ENCODE data around the gene TRNAU1AP.
"Not testable (repeated sequence)": the region's sequence is repeated elsewhere in the genome, so short reads cannot be mapped to it uniquely, and the experiment has no call there.

The TRNAU1AP gene

GRCh38 chr1:28578696-28579218, 25.9 kb downstream of the TRNAU1AP start:
- DNase-seq: no peak

DNA sequence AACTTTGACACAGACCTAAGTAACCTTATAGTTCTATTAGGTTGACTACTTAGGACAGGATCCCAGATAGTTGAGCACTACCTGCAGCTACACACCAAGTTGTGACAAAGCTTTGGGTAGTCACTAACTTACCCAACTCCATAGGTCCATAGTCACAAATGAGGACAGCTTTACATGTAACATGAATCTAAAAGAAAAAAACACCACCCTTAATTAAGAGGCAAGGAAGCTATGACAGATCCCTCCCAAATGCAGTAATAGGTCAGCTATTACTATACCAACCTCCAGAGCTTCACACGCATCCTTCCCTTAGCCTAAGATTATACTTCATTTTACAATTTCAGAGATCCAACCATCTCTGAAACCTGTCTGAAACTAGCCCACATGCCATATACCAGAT, 26.5 kb downstream of the TRNAU1AP start:
- DNase-seq: no peak

GRCh38 chr1:28580722-28581530, 28.0 kb downstream of the TRNAU1AP start:
- DNase-seq: peak; percentile 66

DNA sequence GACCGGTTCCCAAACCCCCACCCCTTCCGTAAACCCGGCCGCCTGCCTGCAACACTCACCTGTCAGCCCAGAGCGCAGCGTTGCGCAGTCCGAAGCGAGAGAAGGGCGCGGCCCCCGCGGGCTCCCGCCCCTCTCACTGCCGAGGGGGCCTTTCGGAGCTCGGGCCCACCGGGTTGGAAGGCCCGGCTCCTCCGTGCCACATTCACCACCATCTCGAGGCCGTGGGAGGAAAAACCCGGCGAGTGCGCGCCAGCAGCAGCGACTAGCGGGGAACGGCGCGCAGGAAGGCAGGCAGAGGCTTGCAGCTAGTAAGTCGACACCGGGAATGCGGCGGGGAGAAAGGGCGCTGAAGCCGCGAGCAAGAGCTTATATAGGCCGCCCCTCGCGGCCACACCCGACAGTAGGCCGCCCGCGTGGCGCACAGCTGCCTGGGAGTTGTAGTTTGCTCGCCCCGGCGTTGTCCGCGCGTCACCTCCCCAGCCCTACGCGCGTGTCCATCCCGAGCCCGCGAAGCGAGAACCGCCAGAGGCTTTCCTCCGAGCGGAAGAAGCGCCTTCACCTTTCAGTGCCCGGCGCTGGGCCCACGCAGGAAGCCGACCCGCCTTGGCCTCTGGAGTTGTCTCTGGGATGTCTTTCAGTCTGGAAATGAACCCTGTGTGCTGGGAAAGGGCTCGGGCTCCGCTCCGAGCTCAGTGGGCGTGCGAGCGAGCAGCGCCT, 28.8 kb downstream of the TRNAU1AP start:
- peak; percentile 96 for DNase-seq

- peak; percentile 50 for DNase-seq
Measured at GRCh38 chr1:28582248-28582615, 29.3 kb downstream of the TRNAU1AP start.

- DNase-seq: not testable (repeated sequence)
Measured at GRCh38 chr1:28586585-28587391, 33.9 kb downstream of the TRNAU1AP start.

- no peak for DNase-seq
Measured at GRCh38 chr1:28591708-28592320, 38.9 kb downstream of the TRNAU1AP start, which contains the start of gene RAB42. RAB42 (plus strand) TSS chr1:28592265; CDS start chr1:28592512, 247 bp downstream.

- DNase-seq: no peak
Measured at GRCh38 chr1:28592321-28593071, 39.6 kb downstream of the TRNAU1AP start.

- DNase-seq: not testable (repeated sequence)
Measured at GRCh38 chr1:28593988-28594356, 41.1 kb downstream of the TRNAU1AP start.

GRCh38 chr1:28594686-28595411, 42.0 kb downstream of the TRNAU1AP start:
- not testable (repeated sequence) for DNase-seq

- no peak for DNase-seq
Measured at GRCh38 chr1:28595412-28596191, 42.7 kb downstream of the TRNAU1AP start.

- not testable (repeated sequence) for DNase-seq
Measured at GRCh38 chr1:28596276-28596675, 43.4 kb downstream of the TRNAU1AP start.

DNA sequence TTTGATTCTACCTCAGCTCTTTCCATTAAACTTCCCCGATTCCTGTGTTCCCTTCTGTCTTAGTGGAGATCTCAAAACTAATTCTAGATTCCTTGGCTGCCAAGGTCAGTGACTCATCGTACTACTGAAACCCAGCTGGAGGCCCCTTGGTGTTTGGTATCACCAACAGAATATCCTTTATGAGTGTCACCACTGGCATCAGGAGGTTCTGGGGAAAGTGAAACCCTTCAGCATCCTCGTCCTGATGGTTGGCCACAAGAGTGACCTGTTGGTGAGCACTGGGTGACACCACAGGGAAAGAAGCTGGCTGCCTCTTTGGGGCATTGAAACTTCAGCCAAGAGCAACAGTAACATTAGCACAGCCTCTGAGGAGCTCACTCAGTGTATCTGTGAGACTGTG, 48.8 kb downstream of the TRNAU1AP start:
- no peak for DNase-seq

- DNase-seq: peak; percentile 46
Measured at GRCh38 chr1:28602536-28603439, 49.9 kb downstream of the TRNAU1AP start.

DNA sequence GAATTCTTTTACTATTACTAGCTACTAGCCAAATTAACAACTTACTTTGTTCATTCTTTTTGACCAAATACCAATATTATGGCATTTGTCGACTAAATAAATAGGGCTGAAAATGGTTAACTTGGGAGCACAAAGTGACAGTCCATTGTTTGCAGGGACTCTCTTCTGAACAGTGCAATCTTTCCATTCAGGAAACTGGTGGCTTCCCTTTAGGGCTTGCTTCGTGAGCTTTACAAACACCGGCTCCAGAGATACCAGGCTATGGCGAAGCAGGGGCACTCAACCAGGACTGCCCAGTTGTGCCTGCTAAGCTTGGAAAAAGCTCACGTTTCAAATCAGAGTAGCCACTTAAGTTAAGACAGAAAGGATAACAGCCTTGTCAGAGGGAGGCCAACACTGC, 51.5 kb downstream of the TRNAU1AP start:
- no peak for DNase-seq

- DNase-seq: no peak
Measured at GRCh38 chr1:28604962-28605361, 52.1 kb downstream of the TRNAU1AP start.

DNA sequence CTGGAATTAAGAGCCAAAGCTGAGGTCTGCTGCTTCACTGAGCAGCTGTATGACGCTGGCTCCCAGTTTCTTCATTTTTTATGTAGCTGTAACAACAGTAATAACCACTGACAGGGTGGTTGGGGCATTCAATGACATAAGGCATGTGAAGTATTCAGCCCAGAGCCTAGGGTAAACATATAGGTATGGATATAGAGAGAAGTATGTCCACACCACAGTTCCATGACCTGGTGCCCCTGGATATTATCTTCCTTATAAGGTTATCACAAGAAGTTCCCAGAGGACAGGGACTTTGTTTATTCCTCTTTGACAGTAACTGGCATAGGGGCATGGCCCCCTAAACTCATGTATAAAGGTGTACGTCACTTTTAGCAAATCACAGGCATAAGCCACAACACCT, 53.9 kb downstream of the TRNAU1AP start:
- DNase-seq: no peak

DNA sequence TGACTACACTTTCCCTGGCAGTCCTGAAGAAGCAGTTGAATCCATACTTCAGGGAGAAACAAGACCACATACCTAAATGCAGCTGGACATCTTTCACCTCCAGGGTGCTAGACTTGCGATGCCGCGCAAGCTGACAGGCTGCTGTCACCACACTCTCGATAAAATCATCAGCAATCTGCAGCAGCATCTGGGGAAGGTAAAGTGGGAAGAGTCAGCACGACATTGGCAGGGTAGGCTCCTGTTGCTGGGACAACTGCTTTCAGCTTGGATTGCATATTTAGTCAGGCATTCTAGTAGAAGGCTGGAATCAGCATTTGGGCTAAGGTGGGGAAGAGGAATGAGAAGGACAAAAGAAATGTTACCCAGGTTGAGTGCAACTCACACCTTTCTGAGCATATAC, 60.3 kb downstream of the TRNAU1AP start:
- DNase-seq: no peak
